H9 (cell line): Measurements from ENCODE around the gene SLC25A19. TPM values are rescaled to one million over a fixed set of nuclear protein-coding genes. Genes with fewer than 3 reads are reported as not detected.

Experiments
- DNase-seq: peaks from one replicate; pipeline ENCODE4 v3.0.0-alpha.2; 2017
- H2AFZ ChIP-seq: one replicate; pipeline ENCODE4 v1.6.1; 2013; ENCODE audit warnings: mild to moderate bottlenecking, low read length, control low read depth, moderate library complexity
- H2AK5ac ChIP-seq: 2 replicates; pipeline ENCODE4 v1.6.1; 2013; ENCODE audit warnings: low read length, control low read depth, mixed read lengths; ENCODE audit not compliant: insufficient read length
- H2BK120ac ChIP-seq: one replicate; pipeline ENCODE4 v1.6.1; 2013; ENCODE audit warnings: low read depth, mild to moderate bottlenecking, low read length, control low read depth, inconsistent platforms; ENCODE audit not compliant: poor library complexity, severe bottlenecking
- H2BK12ac ChIP-seq: 2 replicates; pipeline ENCODE4 v1.6.1; 2013; ENCODE audit warnings: low read length, control low read depth, mixed read lengths, low read depth; ENCODE audit not compliant: insufficient read length
- H2BK15ac ChIP-seq: 2 replicates; pipeline ENCODE4 v1.6.1; 2013; ENCODE audit warnings: low read depth, low read length, control low read depth
- H2BK20ac ChIP-seq: one replicate; pipeline ENCODE4 v1.6.1; 2013; ENCODE audit warnings: low read depth, mild to moderate bottlenecking, low read length, control low read depth, inconsistent platforms; ENCODE audit not compliant: poor library complexity, severe bottlenecking
- H2BK5ac ChIP-seq: 2 replicates; pipeline ENCODE4 v1.6.1; 2013; ENCODE audit warnings: low read length, control low read depth, mixed read lengths; ENCODE audit not compliant: insufficient read length
- H3K14ac ChIP-seq: 2 replicates; pipeline ENCODE4 v1.6.1; 2013; ENCODE audit warnings: low read length, control low read depth; ENCODE audit not compliant: insufficient read depth
- H3K18ac ChIP-seq: 2 replicates; pipeline ENCODE4 v1.6.1; 2013; ENCODE audit warnings: low read depth, mild to moderate bottlenecking, mixed read lengths, low read length, control low read depth; ENCODE audit not compliant: insufficient read length
- H3K23ac ChIP-seq: 2 replicates; pipeline ENCODE4 v1.6.1; 2013; ENCODE audit warnings: low read length, control low read depth, mixed read lengths, low read depth; ENCODE audit not compliant: insufficient read length
- H3K23me2 ChIP-seq: 2 replicates; pipeline ENCODE4 v1.6.1; 2013; ENCODE audit warnings: low read depth, mild to moderate bottlenecking, mixed read lengths, low read length, control low read depth; ENCODE audit not compliant: insufficient read length, poor library complexity, severe bottlenecking
- H3K27ac ChIP-seq: 2 replicates; pipeline ENCODE4 v1.5.1; 2013; ENCODE audit warnings: low read length, control low read depth, mixed read lengths, low read depth; ENCODE audit not compliant: insufficient read length
- H3K27me3 ChIP-seq: 2 replicates; pipeline ENCODE4 v1.6.1; 2013; ENCODE audit warnings: low read length, control low read depth, inconsistent platforms; ENCODE audit not compliant: insufficient read depth
- H3K4ac ChIP-seq: 2 replicates; pipeline ENCODE4 v1.6.1; 2013; ENCODE audit warnings: low read depth, mild to moderate bottlenecking, control low read depth, inconsistent platforms, low read length, moderate library complexity
- H3K4me1 ChIP-seq: 2 replicates; pipeline ENCODE4 v1.6.1; 2013; ENCODE audit warnings: low read length, control low read depth, inconsistent platforms; ENCODE audit not compliant: insufficient read depth
- H3K4me2 ChIP-seq: 2 replicates; pipeline ENCODE4 v1.6.1; 2013; ENCODE audit warnings: low read length, control low read depth, mixed read lengths; ENCODE audit not compliant: insufficient read length, insufficient read depth
- H3K56ac ChIP-seq: 2 replicates; pipeline ENCODE4 v1.6.1; 2013; ENCODE audit warnings: low read depth, mild to moderate bottlenecking, mixed read lengths, low read length, control low read depth; ENCODE audit not compliant: insufficient read length
- H3K79me1 ChIP-seq: 2 replicates; pipeline ENCODE4 v1.6.1; 2013; ENCODE audit warnings: low read depth, mild to moderate bottlenecking, moderate library complexity, low read length, control low read depth, inconsistent platforms; ENCODE audit not compliant: insufficient read depth, poor library complexity, severe bottlenecking
- H3K79me2 ChIP-seq: 2 replicates; pipeline ENCODE4 v1.6.1; 2013; ENCODE audit warnings: low read length, control low read depth, inconsistent platforms; ENCODE audit not compliant: insufficient read depth
- H3K9ac ChIP-seq: 2 replicates; pipeline ENCODE4 v1.6.1; 2013; ENCODE audit warnings: low read length, control low read depth, mixed read lengths; ENCODE audit not compliant: insufficient read length; ENCODE audit errors: extremely low read depth
- H3K9me3 ChIP-seq: one replicate; pipeline ENCODE4 v1.6.1; 2013; ENCODE audit warnings: low read depth, low read length, inconsistent platforms; ENCODE audit not compliant: control insufficient read depth
- H3T11ph ChIP-seq: one replicate; pipeline ENCODE4 v1.6.1; 2013; ENCODE audit warnings: mild to moderate bottlenecking, low read length, control low read depth, inconsistent platforms
- H4K20me1 ChIP-seq: one replicate; pipeline ENCODE4 v1.6.1; 2013; ENCODE audit not compliant: control insufficient read depth, insufficient read length, insufficient read depth
- H4K5ac ChIP-seq: 2 replicates; pipeline ENCODE4 v1.6.1; 2013; ENCODE audit warnings: low read depth, mild to moderate bottlenecking, mixed read lengths, low read length, control low read depth; ENCODE audit not compliant: insufficient read length
- H4K8ac ChIP-seq: replicated peaks from 2 replicates; pipeline ENCODE4 v1.6.1; 2013; ENCODE audit warnings: low read length, control low read depth, mixed read lengths, low read depth; ENCODE audit not compliant: insufficient read length
- H4K91ac ChIP-seq: 2 replicates; pipeline ENCODE4 v1.6.1; 2013; ENCODE audit warnings: low read depth, mild to moderate bottlenecking, moderate library complexity, mixed read lengths, low read length, control low read depth; ENCODE audit not compliant: insufficient read length
- H3K27ac Mint-ChIP-seq, 3 experiments: 2 replicates in 2 of 3; 3 replicates in 1 of 3; pipeline ENCODE4 v1.8.0; 2020 to 2021; ENCODE audit warnings: mixed read lengths in 3 of 3, mild to moderate bottlenecking in 1 of 3, moderate library complexity in 1 of 3
- H3K27me3 Mint-ChIP-seq: 2 replicates; pipeline ENCODE4 v1.8.0; 2021; ENCODE audit warnings: low read depth, mild to moderate bottlenecking, moderate library complexity, mixed read lengths
- H3K36me3 Mint-ChIP-seq, 3 experiments: 2 replicates in 2 of 3; 3 replicates in 1 of 3; pipeline ENCODE4 v1.8.0; 2020 to 2021; ENCODE audit warnings: low read depth in 3 of 3, mixed read lengths in 3 of 3; ENCODE audit not compliant: insufficient read depth in 1 of 3
- H3K4me1 Mint-ChIP-seq, 2 experiments: 2 replicates each; pipeline ENCODE4 v1.8.0; 2020; ENCODE audit warnings: mixed read lengths in 2 of 2
- H3K4me3 Mint-ChIP-seq, 2 experiments: 2 replicates in 1 of 2; 3 replicates in 1 of 2; pipeline ENCODE4 v1.8.0; 2020 to 2021; ENCODE audit warnings: mild to moderate bottlenecking in 2 of 2, mixed read lengths in 2 of 2, moderate library complexity in 1 of 2
- H3K9me3 Mint-ChIP-seq, 2 experiments: 2 replicates in 1 of 2; 3 replicates in 1 of 2; pipeline ENCODE4 v1.8.0; 2020; ENCODE audit warnings: mild to moderate bottlenecking in 2 of 2, mixed read lengths in 2 of 2, moderate library complexity in 1 of 2
- WGBS: extraction: QIAGEN DNeasy Blood & Tissue Kit; methylation state at CpG from one replicate; pipeline ENCODE4 v1.1.7; 2013; ENCODE audit warnings: missing lambda C conversion rate, low lambda C conversion rate, mixed read lengths; ENCODE audit not compliant: insufficient read length; ENCODE audit errors: extremely low coverage; 5-methylcytosine and 5-hydroxymethylcytosine counted together
- total RNA-seq: library from RNA; stranded (reverse); gene quantifications from 2 replicates; pipeline ENCODE4 v1.2.1, GENCODE V29; 2021
- TF ChIP-seq, protein P1 (sequence below): fragments of 200-600 bp; sonication (generic); conservative IDR thresholded peaks from 3 replicates; pipeline ENCODE4 v1.8.0; 2021; ENCODE audit warnings: antibody characterized with exemption, mild to moderate bottlenecking

The SLC25A19 gene
- total RNA-seq, 1 experiment from 2014 or later, result 24.2 TPM

DNA sequence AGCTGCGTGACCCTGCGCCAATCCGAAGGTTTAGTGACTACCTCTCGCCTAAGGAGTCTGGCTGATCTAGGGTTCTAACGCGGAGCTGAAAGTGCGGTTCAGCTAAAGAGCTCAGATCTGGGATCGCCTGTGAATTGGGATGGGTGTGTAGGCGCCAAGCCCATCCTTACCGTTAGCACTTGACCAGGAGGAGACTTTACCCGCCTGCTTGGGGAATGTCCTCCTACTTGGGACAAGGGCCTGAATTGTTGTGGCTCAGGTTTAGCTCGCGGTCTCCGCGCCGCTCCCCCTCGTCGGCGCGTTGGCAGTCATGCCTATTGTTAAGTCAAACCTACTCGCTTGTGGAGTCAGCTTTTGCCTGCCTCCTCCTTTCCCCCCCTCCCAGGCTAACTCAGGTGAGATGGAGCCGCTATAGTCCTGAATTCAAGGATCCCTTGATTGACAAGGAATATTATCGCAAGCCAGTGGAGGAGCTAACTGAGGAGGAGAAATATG lies 27.1 kb downstream of the SLC25A19 start:
- Histone ChIP-seq H4K20me1 (no peaks in the 10 kb centered on the region), H3K56ac (no peak overlapping the region), H3K4me2 (peak overlapping the region; percentile 81), H3K14ac (peak overlapping the region; percentile 64), H3K9ac (peak overlapping the region; percentile 96), H3K9me3 (no peaks in the 10 kb centered on the region), H3T11ph (no peak overlapping the region), H3K79me2 (peaks cover 18% of the 10 kb centered on the region), H2BK15ac (no peak overlapping the region), H3K4me1 (peaks cover 4% of the 10 kb centered on the region), H2AFZ (no peak overlapping the region), H4K91ac (no peak overlapping the region), H3K23ac (no peak overlapping the region), H2BK120ac (no peak overlapping the region), H3K27me3 (no peaks in the 10 kb centered on the region), H3K18ac (peak overlapping the region; percentile 52), H3K23me2 (peaks cover 4% of the 10 kb centered on the region), H2BK5ac (peak overlapping the region; percentile 56), H2AK5ac (no peak overlapping the region), H3K79me1 (peaks cover 4% of the 10 kb centered on the region), H2BK20ac (no peak overlapping the region), H3K27ac (peak overlapping the region; percentile 51), H4K8ac (no peak overlapping the region), H3K4ac (no peak overlapping the region), H2BK12ac (no peak overlapping the region), H4K5ac (peak overlapping the region; percentile 75)
- H3K36me3 Mint-ChIP-seq, result peaks cover 8 to 54% (median 50%) of the 10 kb centered on the region in 3 experiments; a peak in 6 of 7 replicates
- H3K27me3 Mint-ChIP-seq, result no peaks in the 10 kb centered on the region
- peaks cover 25 to 28% of the 10 kb centered on the region in 2 experiments for H3K4me1 Mint-ChIP-seq
- H3K27ac Mint-ChIP-seq, result peak overlapping the region; percentile 100
- no peaks in the 10 kb centered on the region for H3K9me3 Mint-ChIP-seq
- H3K4me3 Mint-ChIP-seq, result peak overlapping the region; percentile 99
- no peak for DNase-seq
- WGBS, result no CpG with 5 or more reads among the region's 23 CpGs
- TF ChIP-seq, protein P1, sequence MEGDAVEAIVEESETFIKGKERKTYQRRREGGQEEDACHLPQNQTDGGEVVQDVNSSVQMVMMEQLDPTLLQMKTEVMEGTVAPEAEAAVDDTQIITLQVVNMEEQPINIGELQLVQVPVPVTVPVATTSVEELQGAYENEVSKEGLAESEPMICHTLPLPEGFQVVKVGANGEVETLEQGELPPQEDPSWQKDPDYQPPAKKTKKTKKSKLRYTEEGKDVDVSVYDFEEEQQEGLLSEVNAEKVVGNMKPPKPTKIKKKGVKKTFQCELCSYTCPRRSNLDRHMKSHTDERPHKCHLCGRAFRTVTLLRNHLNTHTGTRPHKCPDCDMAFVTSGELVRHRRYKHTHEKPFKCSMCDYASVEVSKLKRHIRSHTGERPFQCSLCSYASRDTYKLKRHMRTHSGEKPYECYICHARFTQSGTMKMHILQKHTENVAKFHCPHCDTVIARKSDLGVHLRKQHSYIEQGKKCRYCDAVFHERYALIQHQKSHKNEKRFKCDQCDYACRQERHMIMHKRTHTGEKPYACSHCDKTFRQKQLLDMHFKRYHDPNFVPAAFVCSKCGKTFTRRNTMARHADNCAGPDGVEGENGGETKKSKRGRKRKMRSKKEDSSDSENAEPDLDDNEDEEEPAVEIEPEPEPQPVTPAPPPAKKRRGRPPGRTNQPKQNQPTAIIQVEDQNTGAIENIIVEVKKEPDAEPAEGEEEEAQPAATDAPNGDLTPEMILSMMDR, result no peak
